GM12892 (cell line): Measurements from ENCODE around the gene RNF7.

Source experiments
- POLR2A ChIP-seq: IDR thresholded peaks from 2 replicates; pipeline ENCODE4 v1.6.1; 2011; ENCODE audit warnings: low read depth, low read length, control low read depth
- POLR2AphosphoS5 ChIP-seq: IDR thresholded peaks from 2 replicates; pipeline ENCODE4 v1.6.1; 2011; ENCODE audit warnings: low read depth, low read length, control low read depth
- TAF1 ChIP-seq: IDR thresholded peaks from 2 replicates; pipeline ENCODE4 v1.6.1; 2011; ENCODE audit warnings: low read depth, mild to moderate bottlenecking, control low read depth, low read length, borderline replicate concordance

DNA sequence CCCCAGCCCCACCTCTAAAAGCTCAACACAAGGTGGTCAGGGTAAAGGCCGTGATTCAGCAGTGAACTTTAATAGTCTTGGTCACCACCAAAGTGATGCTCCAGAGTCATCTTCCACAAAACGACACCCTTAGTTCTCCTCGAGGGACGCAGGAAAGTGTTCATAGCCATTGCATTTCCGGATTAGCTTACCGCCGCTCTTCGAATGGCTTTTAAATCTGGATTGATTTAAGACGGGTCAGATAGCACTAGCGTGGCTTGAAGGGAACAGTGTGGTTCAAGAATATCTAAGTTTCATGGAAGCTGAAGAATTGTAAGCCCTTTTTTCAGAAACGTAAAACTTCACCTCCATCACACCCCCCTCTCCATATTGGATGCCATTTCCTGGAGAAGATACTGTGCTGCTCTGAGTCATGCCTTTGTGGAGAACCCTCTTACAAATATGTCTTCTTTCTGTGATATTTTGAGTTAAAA is 829 bp downstream of the RNF7 start:
- TF ChIP-seq POLR2AphosphoS5, result no peak
- TF ChIP-seq TAF1, result no peak
- no peak for TF ChIP-seq POLR2A
